Ishikawa (cell line): Measurements from ENCODE around the gene ESR2.

Experiments
- CEBPB ChIP-seq: IDR thresholded peaks from 2 replicates; pipeline ENCODE4 v1.6.1; 2012
- CREB1 ChIP-seq: IDR thresholded peaks from 2 replicates; pipeline ENCODE4 v1.6.1; 2012; ENCODE audit warnings: low read depth
- EGR1 ChIP-seq: IDR thresholded peaks from 2 replicates; pipeline ENCODE4 v1.6.1; 2012
- EP300 ChIP-seq: IDR thresholded peaks from 2 replicates; pipeline ENCODE4 v1.6.1; 2012; ENCODE audit warnings: borderline replicate concordance
- FOXM1 ChIP-seq: IDR thresholded peaks from 2 replicates; pipeline ENCODE4 v1.6.1; 2012; ENCODE audit warnings: low read depth, borderline replicate concordance
- NFIC ChIP-seq: IDR thresholded peaks from 2 replicates; pipeline ENCODE4 v1.6.1; 2012
- RAD21 ChIP-seq: IDR thresholded peaks from 2 replicates; pipeline ENCODE4 v1.6.1; 2012; ENCODE audit warnings: low read depth
- REST ChIP-seq: IDR thresholded peaks from 2 replicates; pipeline ENCODE4 v1.6.1; 2012; ENCODE audit warnings: low read depth, mild to moderate bottlenecking
- TAF1 ChIP-seq: IDR thresholded peaks from 2 replicates; pipeline ENCODE4 v1.6.1; 2012; ENCODE audit warnings: low read depth, mild to moderate bottlenecking
- TCF12 ChIP-seq: IDR thresholded peaks from 2 replicates; pipeline ENCODE4 v1.6.1; 2012; ENCODE audit warnings: low read depth
- TEAD4 ChIP-seq: IDR thresholded peaks from 2 replicates; pipeline ENCODE4 v1.6.1; 2012
- USF1 ChIP-seq: IDR thresholded peaks from 2 replicates; pipeline ENCODE4 v1.6.1; 2012
- YY1 ChIP-seq: IDR thresholded peaks from 2 replicates; pipeline ENCODE4 v1.6.1; 2012; ENCODE audit warnings: low read depth
- ZBTB7A ChIP-seq: IDR thresholded peaks from 2 replicates; pipeline ENCODE4 v1.6.1; 2012; ENCODE audit warnings: low read depth
- TF ChIP-seq, protein P1 (sequence below): IDR thresholded peaks from 2 replicates; pipeline ENCODE4 v1.6.1; 2012

The ESR2 gene

DNA sequence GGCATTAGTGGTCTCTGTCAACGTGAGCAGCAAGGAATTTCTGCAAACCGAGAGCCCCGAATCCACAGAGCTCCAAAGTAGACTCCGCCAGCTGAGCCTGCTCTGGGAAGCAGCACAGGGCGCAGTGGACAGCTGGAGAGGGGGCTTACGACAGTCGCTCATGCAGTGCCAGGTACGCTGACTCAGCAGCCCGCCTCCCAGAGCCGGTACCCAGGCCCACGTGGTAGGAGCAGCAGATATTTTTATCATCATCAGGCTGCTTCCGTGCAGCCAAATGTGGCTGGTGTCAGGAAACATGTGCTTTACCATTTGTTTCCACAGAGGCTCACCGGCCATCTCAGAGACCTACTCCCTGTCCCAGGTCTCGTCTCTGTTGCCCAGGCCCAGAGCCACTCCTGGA, 73.7 kb downstream of the ESR2 start:
- TF ChIP-seq EP300 (no peak), EGR1 (no peak), CEBPB (no peak)

GRCh38 chr14:64220056-64220455, 74.1 kb downstream of the ESR2 start:
- TF ChIP-seq, protein P1, sequence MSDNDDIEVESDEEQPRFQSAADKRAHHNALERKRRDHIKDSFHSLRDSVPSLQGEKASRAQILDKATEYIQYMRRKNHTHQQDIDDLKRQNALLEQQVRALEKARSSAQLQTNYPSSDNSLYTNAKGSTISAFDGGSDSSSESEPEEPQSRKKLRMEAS, result no peak
- no peak for TF ChIP-seq FOXM1
- TF ChIP-seq YY1, result no peak
- no peak for TF ChIP-seq ZBTB7A
- TF ChIP-seq TEAD4, result no peak
- TF ChIP-seq REST, result no peak
- no peak for TF ChIP-seq TCF12
- TF ChIP-seq CREB1, result no peak
- no peak for TF ChIP-seq NFIC
- TF ChIP-seq TAF1, result no peak
- TF ChIP-seq EP300, result no peak
- no peak for TF ChIP-seq USF1
- no peak for TF ChIP-seq RAD21
- TF ChIP-seq CEBPB, result no peak
- no peak for TF ChIP-seq EGR1

GRCh38 chr14:64218344-64219240, 75.6 kb downstream of the ESR2 start:
- TF ChIP-seq REST, result no peak
- no peak for TF ChIP-seq ZBTB7A
- TF ChIP-seq NFIC, result no peak
- TF ChIP-seq RAD21, result no peak
- no peak for TF ChIP-seq FOXM1
- no peak for TF ChIP-seq USF1

- TF ChIP-seq TCF12, result no peak
- no peak for TF ChIP-seq EP300
- TF ChIP-seq CEBPB, result no peak
- TF ChIP-seq ZBTB7A, result no peak
Measured at GRCh38 chr14:64217834-64218233, 76.3 kb downstream of the ESR2 start.

GRCh38 chr14:64217308-64217707, 76.9 kb downstream of the ESR2 start:
- TF ChIP-seq NFIC, result no peak
- TF ChIP-seq USF1, result no peak
- no peak for TF ChIP-seq TEAD4
- TF ChIP-seq, protein P1, result no peak
- no peak for TF ChIP-seq EP300
- no peak for TF ChIP-seq REST
- TF ChIP-seq RAD21, result no peak
- TF ChIP-seq CEBPB, result no peak
- no peak for TF ChIP-seq ZBTB7A
- TF ChIP-seq FOXM1, result no peak
- no peak for TF ChIP-seq EGR1
- no peak for TF ChIP-seq YY1
- TF ChIP-seq TAF1, result no peak
